HG02852 (cell line): ENCODE data around the gene TLL2.

Experiments used
- ATAC-seq: cut with Tn5 transposase; IDR thresholded peaks from one replicate; pipeline ENCODE4 v1.9.1; 2021; ENCODE audit warnings: mild to moderate bottlenecking, moderate library complexity; ENCODE audit not compliant: unreplicated experiment

Gene TLL2

DNA sequence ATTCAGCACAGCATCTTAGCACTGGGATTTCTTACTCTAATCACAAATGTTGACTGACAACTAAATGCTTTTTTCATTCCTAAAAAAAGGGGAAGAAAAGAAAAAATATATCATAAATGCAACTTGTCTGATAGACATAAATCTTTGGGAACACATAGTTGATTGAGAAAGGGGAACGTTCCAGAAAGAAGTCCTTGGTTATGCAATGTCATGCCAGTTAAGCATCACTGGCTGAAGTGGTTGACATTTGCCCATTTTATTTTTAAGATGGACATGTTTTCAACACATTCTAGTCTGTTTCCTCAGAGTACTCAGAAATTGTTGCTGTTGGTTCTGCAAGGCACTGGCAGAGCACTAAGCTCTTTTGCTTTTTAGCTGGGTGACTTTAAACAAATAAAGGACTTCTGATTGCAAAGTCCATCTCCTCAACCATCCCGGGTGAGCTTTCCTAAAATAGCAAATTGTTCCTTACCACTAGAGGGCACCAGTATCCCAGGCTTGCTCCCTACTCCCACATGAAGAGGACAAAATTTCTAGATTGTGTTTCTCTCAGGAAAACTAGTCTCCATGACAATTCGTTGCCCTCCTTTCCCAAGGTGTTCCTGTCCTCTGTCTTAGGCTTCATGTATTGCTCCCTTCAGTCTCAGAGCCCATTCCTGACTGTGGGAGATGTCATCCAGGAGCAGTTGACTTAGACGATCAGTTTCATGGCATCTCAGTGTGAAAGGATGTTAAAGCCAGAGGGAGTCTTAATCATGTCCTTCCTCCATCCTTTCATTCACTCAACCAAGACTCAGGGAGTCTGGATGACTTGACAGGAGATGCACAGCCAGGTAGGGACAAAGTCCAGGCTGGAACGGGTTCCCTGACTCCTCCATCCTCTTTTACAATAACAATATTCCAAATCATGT is 178.9 kb downstream of the TLL2 start:
- ATAC-seq, result no peak

GRCh38 chr10:96333101-96333500 is 180.6 kb downstream of the TLL2 start:
- no peak for ATAC-seq

GRCh38 chr10:96327462-96327861 is 186.3 kb downstream of the TLL2 start:
- no peak for ATAC-seq

DNA sequence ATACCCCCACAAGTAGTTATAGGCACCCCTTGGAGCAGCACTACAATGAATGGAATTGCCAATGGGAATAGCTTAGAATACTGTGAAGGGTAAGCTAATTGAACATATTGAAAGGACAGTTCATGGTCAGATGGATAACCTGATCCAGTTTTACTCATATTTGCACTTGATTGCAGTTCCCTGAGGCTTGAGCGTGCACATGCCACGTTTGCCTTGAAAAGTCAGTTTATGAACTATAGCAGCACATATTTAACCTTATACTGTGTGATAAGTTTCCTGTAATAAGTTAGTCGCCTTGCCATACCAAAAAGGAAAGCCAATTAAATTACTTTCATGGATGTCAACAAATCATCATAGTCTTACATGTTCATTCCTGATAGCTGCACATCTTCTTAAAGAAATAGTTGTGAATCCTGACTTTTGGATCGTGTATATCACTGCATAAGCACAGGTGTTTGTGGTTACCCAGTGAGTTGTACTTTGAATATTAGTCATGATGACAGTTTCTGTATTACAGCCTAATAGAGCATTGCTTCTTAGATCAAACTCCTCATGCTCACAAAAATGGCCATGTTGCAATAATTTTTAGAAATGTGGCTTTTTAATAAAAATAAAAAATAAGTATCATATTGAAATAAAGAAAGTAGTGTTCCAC is 187.9 kb downstream of the TLL2 start:
- ATAC-seq, result peak; percentile 96

GRCh38 chr10:96324447-96324846 is 189.3 kb downstream of the TLL2 start:
- ATAC-seq, result no peak

- no peak for ATAC-seq
Observed at GRCh38 chr10:96322275-96322674, 191.5 kb downstream of the TLL2 start.

GRCh38 chr10:96321822-96322221 is 191.9 kb downstream of the TLL2 start:
- no peak for ATAC-seq

- no peak for ATAC-seq
Observed at GRCh38 chr10:96319754-96320474, 193.8 kb downstream of the TLL2 start.

GRCh38 chr10:96317067-96317833 is 196.5 kb downstream of the TLL2 start:
- ATAC-seq, result no peak
